WERI-Rb-1 (cell line): ENCODE results near the gene NIPSNAP2.
"Not testable (repeated sequence)": the region's sequence is repeated elsewhere in the genome, so short reads cannot be mapped to it uniquely, and the experiment has no call there.

Source experiments
- DNase-seq: peaks from one replicate; pipeline ENCODE4 v3.0.0-alpha.2; 2020
- H3K27ac ChIP-seq: fragments of 250-450 bp; sonication (Bioruptor Pico); 2 replicates; pipeline ENCODE4 v1.5.1; 2020; ENCODE audit warnings: mild to moderate bottlenecking, moderate library complexity
- H3K27me3 ChIP-seq: fragments of 250-450 bp; sonication (Bioruptor Pico); 2 replicates; pipeline ENCODE4 v1.5.1; 2021; ENCODE audit warnings: mild to moderate bottlenecking, low read depth, moderate library complexity; ENCODE audit not compliant: insufficient read depth, severe bottlenecking
- H3K36me3 ChIP-seq: fragments of 250-450 bp; sonication (Bioruptor Pico); 2 replicates; pipeline ENCODE4 v1.5.1; 2020; ENCODE audit warnings: mild to moderate bottlenecking, moderate library complexity
- H3K4me3 ChIP-seq: 2 replicates; pipeline ENCODE4 v1.5.1; 2011; ENCODE audit warnings: low read depth, mild to moderate bottlenecking, control low read depth, low read length
- H3K9me3 ChIP-seq: fragments of 250-450 bp; sonication (Bioruptor Pico); 2 replicates; pipeline ENCODE4 v1.5.1; 2021; ENCODE audit warnings: mild to moderate bottlenecking, moderate library complexity; ENCODE audit not compliant: severe bottlenecking
- CTCF ChIP-seq: IDR thresholded peaks from 2 replicates; pipeline ENCODE4 v1.5.1; 2011; ENCODE audit warnings: low read depth, mild to moderate bottlenecking, control low read depth, inconsistent platforms, low read length

The NIPSNAP2 gene

GRCh38 chr7:56019501-56019900 lies 55.1 kb downstream of the NIPSNAP2 start:
- no peak for DNase-seq
- Histone ChIP-seq H3K9me3 (no peaks in the 10 kb centered on the region), H3K4me3 (no peak overlapping the region), H3K27me3 (no peaks in the 10 kb centered on the region), H3K36me3 (peaks cover 42% of the 10 kb centered on the region), H3K27ac (no peak overlapping the region)
- no peak for TF ChIP-seq CTCF

- H3K27ac ChIP-seq = no peak overlapping the region
- no peak for DNase-seq
- H3K4me3 ChIP-seq = no peak overlapping the region
- H3K36me3 ChIP-seq = peaks cover 28% of the 10 kb centered on the region
- no peak for TF ChIP-seq CTCF
- no peaks in the 10 kb centered on the region for H3K27me3 ChIP-seq
- H3K9me3 ChIP-seq = no peaks in the 10 kb centered on the region
These were observed 59.1 kb downstream of the NIPSNAP2 start for GRCh38 chr7:56023500-56023899.

GRCh38 chr7:56026538-56026937 lies 62.2 kb downstream of the NIPSNAP2 start:
- no peaks in the 10 kb centered on the region for H3K27me3 ChIP-seq
- no peak for TF ChIP-seq CTCF
- peaks cover 17% of the 10 kb centered on the region for H3K36me3 ChIP-seq
- no peak overlapping the region for H3K4me3 ChIP-seq
- no peak for DNase-seq
- no peak overlapping the region for H3K27ac ChIP-seq
- H3K9me3 ChIP-seq = no peaks in the 10 kb centered on the region

GRCh38 chr7:56028942-56029630 lies 64.7 kb downstream of the NIPSNAP2 start:
- Histone ChIP-seq H3K27ac (no peak overlapping the region), H3K36me3 (peaks cover 21% of the 10 kb centered on the region), H3K4me3 (no peak overlapping the region), H3K27me3 (no peaks in the 10 kb centered on the region), H3K9me3 (no peaks in the 10 kb centered on the region)
- no peak for TF ChIP-seq CTCF
- no peak for DNase-seq

- TF ChIP-seq CTCF = no peak
- no peak overlapping the region for H3K4me3 ChIP-seq
- peaks cover 21% of the 10 kb centered on the region for H3K36me3 ChIP-seq
- DNase-seq = no peak
- H3K27ac ChIP-seq = no peak overlapping the region
- no peaks in the 10 kb centered on the region for H3K27me3 ChIP-seq
- H3K9me3 ChIP-seq = no peaks in the 10 kb centered on the region
These were observed 66.0 kb downstream of the NIPSNAP2 start for GRCh38 chr7:56030340-56030739.

- H3K36me3 ChIP-seq = peaks cover 21% of the 10 kb centered on the region
- H3K27ac ChIP-seq, H3K9me3 ChIP-seq, DNase-seq, H3K4me3 ChIP-seq, H3K27me3 ChIP-seq: not testable (repeated sequence)
These were observed 67.2 kb downstream of the NIPSNAP2 start for GRCh38 chr7:56031556-56031955.

- H3K27me3 ChIP-seq, H3K27ac ChIP-seq, H3K9me3 ChIP-seq, DNase-seq, H3K4me3 ChIP-seq: not testable (repeated sequence)
- H3K36me3 ChIP-seq = peaks cover 21% of the 10 kb centered on the region
These were observed 68.2 kb downstream of the NIPSNAP2 start for GRCh38 chr7:56032578-56032977.
